CD4-positive, alpha-beta memory T cell (primary cell): ENCODE data around the gene IL17RC. TPM values are rescaled to one million over a fixed set of nuclear protein-coding genes. Genes with fewer than 3 reads are reported as not detected.
"Not testable (repeated sequence)": the region's sequence is repeated elsewhere in the genome, so short reads cannot be mapped to it uniquely, and the experiment has no call there.

Source experiments
- CTCF ChIA-PET: fragments of 350-600 bp; sonication (Branson Sonifier 250); formaldehyde crosslinking; loops from one replicate; lab custom pipeline; 2021; ENCODE audit warnings: inconsistent platforms; ENCODE audit not compliant: partially characterized antibody; lab: Charles Lee
- POLR2A ChIA-PET: fragments of 350-600 bp; sonication (Branson Sonifier 250); formaldehyde crosslinking; loops from one replicate; lab custom pipeline; 2021; ENCODE audit not compliant: partially characterized antibody; lab: Charles Lee
- DNase-seq, 5 donors: peaks; one replicate each; pipeline versions ENCODE4 v3.0.0 to v3.0.0-alpha.2; 2020 to 2022; ENCODE audit warnings: mixed read lengths in 1 of 5
- H3K27ac ChIP-seq: one replicate; pipeline ENCODE4 v1.7.0; 2013; ENCODE audit warnings: low read depth, low read length
- H3K27me3 ChIP-seq: 2 replicates; pipeline ENCODE4 v1.7.0; 2013; ENCODE audit warnings: mild to moderate bottlenecking, low read length, moderate library complexity; ENCODE audit not compliant: insufficient read depth
- H3K36me3 ChIP-seq: 2 replicates; pipeline ENCODE4 v1.7.0; 2013; ENCODE audit warnings: mild to moderate bottlenecking, low read length, moderate library complexity; ENCODE audit not compliant: insufficient read depth
- H3K4me1 ChIP-seq: 2 replicates; pipeline ENCODE4 v1.7.0; 2013; ENCODE audit warnings: mild to moderate bottlenecking, low read length, moderate library complexity; ENCODE audit not compliant: insufficient read depth
- H3K4me3 ChIP-seq, 2 donors: one replicate each; pipeline ENCODE4 v1.7.0; 2013; ENCODE audit warnings: low read length in 2 of 2, mild to moderate bottlenecking in 1 of 2
- H3K9me3 ChIP-seq, 2 donors: one replicate each; pipeline ENCODE4 v1.7.0; 2013; ENCODE audit warnings: low read length in 2 of 2, control low read depth in 1 of 2; ENCODE audit not compliant: control insufficient read depth in 1 of 2
- H3K27ac Mint-ChIP-seq, 7 donors: one replicate each; pipeline ENCODE4 v1.8.0; 2020 to 2021; ENCODE audit warnings: mixed read lengths in 7 of 7, mild to moderate bottlenecking in 6 of 7, inconsistent platforms in 3 of 7, moderate library complexity in 3 of 7
- H3K27me3 Mint-ChIP-seq, 2 donors: one replicate each; pipeline ENCODE4 v1.8.0; 2020 to 2021; ENCODE audit warnings: mixed read lengths in 2 of 2
- H3K36me3 Mint-ChIP-seq, 2 donors: one replicate each; pipeline ENCODE4 v1.8.0; 2020 to 2021; ENCODE audit warnings: mixed read lengths in 2 of 2, inconsistent platforms in 1 of 2, mild to moderate bottlenecking in 1 of 2
- H3K4me1 Mint-ChIP-seq, 4 donors: one replicate each; pipeline ENCODE4 v1.8.0; 2020 to 2021; ENCODE audit warnings: mixed read lengths in 4 of 4, mild to moderate bottlenecking in 1 of 4
- H3K4me3 Mint-ChIP-seq, 8 donors: one replicate each; pipeline ENCODE4 v1.8.0; 2020 to 2021; ENCODE audit warnings: mixed read lengths in 8 of 8, mild to moderate bottlenecking in 7 of 8, moderate library complexity in 6 of 8, inconsistent platforms in 3 of 8
- H3K9me3 Mint-ChIP-seq, 8 donors: one replicate each; pipeline ENCODE4 v1.8.0; 2020 to 2021; ENCODE audit warnings: mixed read lengths in 8 of 8, mild to moderate bottlenecking in 5 of 8, inconsistent platforms in 3 of 8, moderate library complexity in 1 of 8
- intact Hi-C: fragments of 100-400 bp; cut with micrococcal nuclease; formaldehyde crosslinking; loops from one replicate; pipeline ENCODE4 v1.15.1; 2023
- polyA plus RNA-seq, 2 donors: library from polyadenylated mRNA; unstranded; fragments of 300-500 nt; fragmentation: Illumina TruSeq; gene quantifications; one replicate each; pipeline ENCODE4 v1.2.3, GENCODE V29; 2021
- total RNA-seq, 2 experiments: library from RNA; stranded (reverse); gene quantifications; one replicate each; pipeline ENCODE4 v1.2.3, GENCODE V29; 2021

The IL17RC gene
- total RNA-seq = under 1 TPM; 0.61 to 0.81 TPM
- polyA plus RNA-seq = 1 to 10 TPM; 5.9 to 8.4 TPM

- Mint-ChIP-seq H3K27ac (peak within 1 kb of the TSS in 2 of 7 donors; percentile 51 to 59), H3K4me1 (peaks cover 10 to 14% (median 12%) of the 10 kb centered on the region in 4 donors), H3K9me3 (no peaks in the 10 kb centered on the region), H3K27me3 (peaks cover 0 to 2% of the 10 kb centered on the region in 2 donors), H3K36me3 (no peaks in the 10 kb centered on the region), H3K4me3 (peak within 1 kb of the TSS; percentile 73 to 85 (median 79))
- H3K9me3 ChIP-seq = no peaks in the 10 kb centered on the region
- peak within 1 kb of the TSS in 1 of 2 donors; percentile 55 for H3K4me3 ChIP-seq
- no peaks in the 10 kb centered on the region for H3K36me3 ChIP-seq
- H3K4me1 ChIP-seq = peaks cover 22% of the 10 kb centered on the region
- no peak for DNase-seq
- H3K27me3 ChIP-seq = no peaks in the 10 kb centered on the region
- no peak within 1 kb of the TSS for H3K27ac ChIP-seq
- ChIA-PET CTCF (no interaction called here), POLR2A (interaction anchor here (1.3 to 6.5 kb wide), 2 partner anchors 15 kb away, joined by 6 to 53 read pairs; partner anchors contain the start of genes CRELD1 and IL17RE)
- intact Hi-C loops = no loop called here
Observed at GRCh38 chr3:9916734-9917680, at the start of gene IL17RC. Gene IL17RC, plus strand, starts transcription at chr3:9917098. Its CDS starts 218 bp downstream, at chr3:9917316.

GRCh38 chr3:9867106-9867505 lies 49.8 kb upstream of the IL17RC start:
- Histone ChIP-seq H3K9me3 (no peaks in the 10 kb centered on the region), H3K27me3 (peaks cover 4% of the 10 kb centered on the region), H3K4me3 (no peak overlapping the region), H3K4me1 (no peaks in the 10 kb centered on the region), H3K36me3 (no peaks in the 10 kb centered on the region), H3K27ac (no peak overlapping the region)
- H3K27ac Mint-ChIP-seq = no peak overlapping the region
- H3K27me3 Mint-ChIP-seq = peaks cover 2 to 4% of the 10 kb centered on the region in 2 donors
- H3K4me3 Mint-ChIP-seq = no peak overlapping the region
- DNase-seq = no peak
- CTCF ChIA-PET = no interaction called here
- peaks cover 0 to 4% (median 0%) of the 10 kb centered on the region in 4 donors for H3K4me1 Mint-ChIP-seq
- intact Hi-C loops = no loop called here
- H3K36me3 Mint-ChIP-seq = no peaks in the 10 kb centered on the region
- POLR2A ChIA-PET = no interaction called here
- no peaks in the 10 kb centered on the region for H3K9me3 Mint-ChIP-seq

- H3K9me3 Mint-ChIP-seq = no peaks in the 10 kb centered on the region
- ChIA-PET CTCF (no interaction called here), POLR2A (no interaction called here)
- no peaks in the 10 kb centered on the region for H3K36me3 ChIP-seq
- no peak overlapping the region for H3K27ac ChIP-seq
- no peak overlapping the region for H3K4me3 Mint-ChIP-seq
- no peaks in the 10 kb centered on the region for H3K4me1 ChIP-seq
- DNase-seq = no peak
- H3K4me3 ChIP-seq = no peak overlapping the region
- no peaks in the 10 kb centered on the region for H3K27me3 ChIP-seq
- no peaks in the 10 kb centered on the region for H3K36me3 Mint-ChIP-seq
- H3K27ac Mint-ChIP-seq = no peak overlapping the region
- H3K4me1 Mint-ChIP-seq = no peaks in the 10 kb centered on the region
- intact Hi-C loops = no loop called here
- no peaks in the 10 kb centered on the region for H3K27me3 Mint-ChIP-seq
- no peaks in the 10 kb centered on the region for H3K9me3 ChIP-seq
Observed at GRCh38 chr3:9869955-9870354, 46.9 kb upstream of the IL17RC start.

GRCh38 chr3:9870978-9871377 lies 45.9 kb upstream of the IL17RC start:
- no peaks in the 10 kb centered on the region for H3K9me3 ChIP-seq
- Mint-ChIP-seq H3K4me1 (peaks cover 0 to 2% (median 0%) of the 10 kb centered on the region in 4 donors), H3K27me3 (no peaks in the 10 kb centered on the region), H3K27ac (no peak overlapping the region), H3K36me3 (no peaks in the 10 kb centered on the region), H3K4me3 (no peak overlapping the region), H3K9me3 (no peaks in the 10 kb centered on the region)
- intact Hi-C loops = no loop called here
- H3K4me1 ChIP-seq = no peaks in the 10 kb centered on the region
- H3K4me3 ChIP-seq = no peak overlapping the region
- no peaks in the 10 kb centered on the region for H3K36me3 ChIP-seq
- H3K27ac ChIP-seq = no peak overlapping the region
- H3K27me3 ChIP-seq = no peaks in the 10 kb centered on the region
- no peak for DNase-seq
- ChIA-PET CTCF (no interaction called here), POLR2A (no interaction called here)

GRCh38 chr3:9872067-9872466 lies 44.8 kb upstream of the IL17RC start:
- intact Hi-C loops, H3K27me3 ChIP-seq, H3K27ac Mint-ChIP-seq, H3K4me1 Mint-ChIP-seq, H3K9me3 ChIP-seq, H3K4me1 ChIP-seq, H3K27ac ChIP-seq, H3K9me3 Mint-ChIP-seq, H3K27me3 Mint-ChIP-seq, H3K36me3 Mint-ChIP-seq, DNase-seq, CTCF ChIA-PET, H3K4me3 Mint-ChIP-seq, H3K36me3 ChIP-seq, H3K4me3 ChIP-seq, POLR2A ChIA-PET: not testable (repeated sequence)

- CTCF ChIA-PET = interaction anchor here (0.5 kb wide), 1 partner anchor 177 kb away, joined by 3 read pairs; no protein-coding TSS in a partner anchor
- no peaks in the 10 kb centered on the region for H3K9me3 Mint-ChIP-seq
- intact Hi-C loops = no loop called here
Observed at GRCh38 chr3:9875448-9875847, 41.5 kb upstream of the IL17RC start.

GRCh38 chr3:9876255-9876654 lies 40.6 kb upstream of the IL17RC start:
- H3K27me3 ChIP-seq, H3K4me1 Mint-ChIP-seq, intact Hi-C loops, H3K27ac ChIP-seq, H3K4me3 ChIP-seq, DNase-seq, H3K36me3 Mint-ChIP-seq, H3K27ac Mint-ChIP-seq, CTCF ChIA-PET, H3K27me3 Mint-ChIP-seq, POLR2A ChIA-PET, H3K36me3 ChIP-seq, H3K4me1 ChIP-seq, H3K4me3 Mint-ChIP-seq, H3K9me3 Mint-ChIP-seq, H3K9me3 ChIP-seq: not testable (repeated sequence)

More at GRCh38 chr3:9875448-9875847, 41.5 kb upstream of the IL17RC start:
- Mint-ChIP-seq H3K27ac (no peak overlapping the region), H3K4me1 (peaks cover 0 to 2% (median 0%) of the 10 kb centered on the region in 4 donors), H3K4me3 (no peak overlapping the region), H3K36me3 (no peaks in the 10 kb centered on the region), H3K27me3 (no peaks in the 10 kb centered on the region)
- no peak for DNase-seq
- no peak overlapping the region for H3K4me3 ChIP-seq
- H3K27ac ChIP-seq = no peak overlapping the region
- H3K9me3 ChIP-seq = no peaks in the 10 kb centered on the region
- POLR2A ChIA-PET = no interaction called here
- H3K36me3 ChIP-seq = no peaks in the 10 kb centered on the region
- no peaks in the 10 kb centered on the region for H3K4me1 ChIP-seq
- no peaks in the 10 kb centered on the region for H3K27me3 ChIP-seq
